IMR-90 (cell line): ENCODE data around the gene IL2RA. TPM values are rescaled to one million over a fixed set of nuclear protein-coding genes. Genes with fewer than 3 reads are reported as not detected.

Source experiments
- ATAC-seq: fragments of 200-7000 bp; cut with Tn5 transposase; 2 replicates; pipeline ENCODE4 v1.9.1; 2020; ENCODE audit warnings: low read depth, mild to moderate bottlenecking, moderate library complexity
- BruUV-seq: library from RNA; stranded (reverse); fragments of 400-500 nt; replicated peaks from 2 replicates; lab custom pipeline; 2021; lab: Mats Ljungman, UMichigan
- CTCF ChIA-PET: fragments of 300-600 bp; formaldehyde crosslinking; extraction: SDS; loops from one replicate; lab custom pipeline; 2021; ENCODE audit warnings: antibody characterized with exemption; lab: Yijun Ruan, JAX
- POLR2A ChIA-PET: fragments of 300-600 bp; sonication (Branson Sonifier 250); formaldehyde crosslinking; loops from one replicate; lab custom pipeline; 2022; ENCODE audit warnings: antibody characterized with exemption; ENCODE audit not compliant: unreplicated experiment; lab: Charles Lee
- DNase-seq: peaks from one replicate; pipeline ENCODE4 v3.0.0; 2013
- H2AFZ ChIP-seq: replicated peaks from 2 replicates; pipeline ENCODE3; 2013; ENCODE audit warnings: low read length, mild to moderate bottlenecking; ENCODE audit not compliant: poor library complexity
- H2AK5ac ChIP-seq: 2 replicates; pipeline ENCODE4 v1.6.1; 2013; ENCODE audit warnings: low read depth, low read length, inconsistent platforms
- H2AK9ac ChIP-seq: replicated peaks from 2 replicates; pipeline ENCODE3; 2013; ENCODE audit warnings: mild to moderate bottlenecking, low read depth, low read length, moderate library complexity; ENCODE audit not compliant: poor library complexity
- H2BK120ac ChIP-seq: 2 replicates; pipeline ENCODE4 v1.6.1; 2013; ENCODE audit warnings: low read depth, low read length, inconsistent platforms
- H2BK15ac ChIP-seq: 3 replicates; pipeline ENCODE4 v1.6.1; 2013; ENCODE audit warnings: low read depth, low read length, inconsistent platforms
- H2BK20ac ChIP-seq: 2 replicates; pipeline ENCODE4 v1.6.1; 2013; ENCODE audit warnings: low read depth, mild to moderate bottlenecking, inconsistent platforms, low read length, moderate library complexity
- H2BK5ac ChIP-seq: 2 replicates; pipeline ENCODE4 v1.6.1; 2013; ENCODE audit warnings: mild to moderate bottlenecking, low read depth, low read length, inconsistent platforms; ENCODE audit not compliant: poor library complexity, severe bottlenecking
- H3K14ac ChIP-seq: replicated peaks from 2 replicates; pipeline ENCODE4 v1.6.1; 2013; ENCODE audit warnings: low read depth, low read length, inconsistent platforms
- H3K18ac ChIP-seq: 2 replicates; pipeline ENCODE4 v1.6.1; 2013; ENCODE audit warnings: low read depth, low read length, control low read depth
- H3K23ac ChIP-seq: 2 replicates; pipeline ENCODE4 v1.6.1; 2013; ENCODE audit warnings: low read depth, low read length, inconsistent platforms
- H3K27ac ChIP-seq: 2 replicates; pipeline ENCODE4 v1.5.1; 2013; ENCODE audit warnings: mild to moderate bottlenecking, control low read depth, low read length; ENCODE audit not compliant: insufficient read depth
- H3K27me3 ChIP-seq: 2 replicates; pipeline ENCODE4 v1.6.1; 2013; ENCODE audit warnings: low read length; ENCODE audit not compliant: control insufficient read depth, insufficient read depth
- H3K36me3 ChIP-seq: 2 replicates; pipeline ENCODE4 v1.6.1; 2013; ENCODE audit warnings: low read length, mixed read lengths; ENCODE audit not compliant: control insufficient read depth, insufficient read depth
- H3K4ac ChIP-seq: 2 replicates; pipeline ENCODE4 v1.6.1; 2013; ENCODE audit warnings: low read depth, low read length, inconsistent platforms
- H3K4me1 ChIP-seq: 2 replicates; pipeline ENCODE4 v1.6.1; 2013; ENCODE audit warnings: low read length, mixed read lengths; ENCODE audit not compliant: control insufficient read depth, insufficient read depth
- H3K4me2 ChIP-seq: 2 replicates; pipeline ENCODE4 v1.6.1; 2013; ENCODE audit warnings: low read depth, mild to moderate bottlenecking, control low read depth, low read length, moderate library complexity
- H3K4me3 ChIP-seq: 2 replicates; pipeline ENCODE4 v1.5.1; 2013; ENCODE audit warnings: low read depth, mild to moderate bottlenecking, control low read depth, low read length, moderate library complexity; ENCODE audit not compliant: insufficient read depth
- H3K56ac ChIP-seq: 2 replicates; pipeline ENCODE4 v1.6.1; 2013; ENCODE audit warnings: low read length, inconsistent platforms; ENCODE audit not compliant: insufficient read depth; ENCODE audit errors: extremely low read depth
- H3K79me1 ChIP-seq, 2 experiments: 2 replicates each; pipeline ENCODE4 v1.6.1; 2013; ENCODE audit warnings: low read length in 2 of 2, inconsistent platforms in 1 of 2, low read depth in 1 of 2
- H3K9ac ChIP-seq: 2 replicates; pipeline ENCODE4 v1.6.1; 2013; ENCODE audit warnings: low read depth, low read length, control low read depth
- H3K9me1 ChIP-seq: 2 replicates; pipeline ENCODE4 v1.6.1; 2013; ENCODE audit warnings: low read length, inconsistent platforms; ENCODE audit not compliant: insufficient read depth
- H3K9me3 ChIP-seq: 2 replicates; pipeline ENCODE4 v1.6.1; 2013; ENCODE audit warnings: low read length; ENCODE audit not compliant: control insufficient read depth, insufficient read depth
- H4K20me1 ChIP-seq: 2 replicates; pipeline ENCODE4 v1.6.1; 2013; ENCODE audit warnings: low read length, inconsistent platforms; ENCODE audit not compliant: insufficient read depth
- H4K5ac ChIP-seq: 2 replicates; pipeline ENCODE4 v1.6.1; 2013; ENCODE audit warnings: mild to moderate bottlenecking, low read depth, low read length, control low read depth
- H4K8ac ChIP-seq, 2 experiments: 2 replicates each; pipeline ENCODE4 v1.6.1; 2013; ENCODE audit warnings: low read depth in 2 of 2, low read length in 2 of 2, control low read depth in 1 of 2, inconsistent platforms in 1 of 2
- H4K91ac ChIP-seq: 2 replicates; pipeline ENCODE4 v1.6.1; 2013; ENCODE audit warnings: low read depth, low read length, inconsistent platforms; ENCODE audit not compliant: insufficient read depth
- BHLHE40 ChIP-seq: fragments of 150-350 bp; IDR thresholded peaks from 2 replicates; pipeline ENCODE4 v1.6.1; 2016; ENCODE audit warnings: mild to moderate bottlenecking, low read depth, low read length
- CEBPB ChIP-seq: IDR thresholded peaks from 2 replicates; pipeline ENCODE4 v1.6.1; 2012; ENCODE audit warnings: low read depth, low read length, improper control_type of control experiment
- FOS ChIP-seq: fragments of 150-350 bp; IDR thresholded peaks from 2 replicates; pipeline ENCODE4 v1.6.1; 2016; ENCODE audit warnings: low read depth, low read length
- MAZ ChIP-seq: IDR thresholded peaks from 2 replicates; pipeline ENCODE4 v1.6.1; 2012; ENCODE audit warnings: low read depth, mild to moderate bottlenecking, low read length, improper control_type of control experiment, moderate library complexity, borderline replicate concordance
- MXI1 ChIP-seq: IDR thresholded peaks from 2 replicates; pipeline ENCODE4 v1.6.1; 2012; ENCODE audit warnings: low read depth, mild to moderate bottlenecking, low read length, moderate library complexity, borderline replicate concordance
- RAD21 ChIP-seq: IDR thresholded peaks from 2 replicates; pipeline ENCODE4 v1.6.1; 2012; ENCODE audit warnings: low read length, improper control_type of control experiment
- RCOR1 ChIP-seq: IDR thresholded peaks from 2 replicates; pipeline ENCODE4 v1.6.1; 2012; ENCODE audit warnings: mild to moderate bottlenecking, low read length, improper control_type of control experiment; ENCODE audit not compliant: insufficient replicate concordance
- SMC3 ChIP-seq: fragments of 150-350 bp; IDR thresholded peaks from 2 replicates; pipeline ENCODE4 v1.6.1; 2016; ENCODE audit warnings: low read depth, mild to moderate bottlenecking, antibody characterized with exemption, low read length, moderate library complexity
- WGBS, 2 experiments: methylation state at CpG; one replicate each; pipeline versions ENCODE4 v1.1.5 to v1.1.7; 2013; ENCODE audit warnings: missing lambda C conversion rate in 2 of 2; ENCODE audit not compliant: insufficient read length in 1 of 2; ENCODE audit errors: extremely low coverage in 2 of 2; 5-methylcytosine and 5-hydroxymethylcytosine counted together
- dilution Hi-C: fragments of 300-500 bp; cut with HindIII; formaldehyde crosslinking; loops from one replicate; pipeline ENCODE4 v1.14.3; 2018; ENCODE audit warnings: low sequenced_read_pairs; ENCODE audit not compliant: unreplicated experiment
- in situ Hi-C: fragments of 300-500 bp; cut with MboI; formaldehyde crosslinking; loops from 3 replicates; pipeline ENCODE4 v1.14.3; 2019; ENCODE audit warnings: low sequenced_read_pairs, inconsistent platforms, mixed read lengths
- intact Hi-C: fragments of 100-400 bp; cut with micrococcal nuclease; formaldehyde crosslinking; loops from 2 replicates; pipeline ENCODE4 v1.10.0; 2022
- polyA plus RNA-seq, 3 experiments: library from polyadenylated mRNA; depleted of rRNA; stranded (reverse); fragments of >200 nt; gene quantifications; 2 replicates each; pipeline ENCODE4 v1.2.3, GENCODE V29; 2012; ENCODE audit warnings: low replicate concordance in 1 of 3
- total RNA-seq: library from RNA; depleted of rRNA; stranded (reverse); fragments of >200 nt; gene quantifications from 2 replicates; pipeline ENCODE4 v1.2.3, GENCODE V29; 2012
- TF ChIP-seq, protein P1 (sequence below): fragments of 150-350 bp; IDR thresholded peaks from 2 replicates; pipeline ENCODE4 v1.6.1; 2017; ENCODE audit warnings: mild to moderate bottlenecking, antibody characterized with exemption, low read length, low read depth
- TF ChIP-seq, protein P2 (sequence below): conservative IDR thresholded peaks from 2 replicates; pipeline ENCODE4 v1.5.1; 2012; ENCODE audit warnings: mild to moderate bottlenecking, low read depth, low read length, improper control_type of control experiment

The IL2RA gene
- total and polyA plus RNA-seq, 2 of the 4 experiments (the other 2 are of a cell fraction) = not detected

- ATAC-seq (no peak), DNase-seq (no peak)
- H2BK120ac ChIP-seq = no peak overlapping the region; the same call in 1 of the 2 replicates
- H2BK15ac ChIP-seq = no peak overlapping the region
- ChIA-PET POLR2A (no interaction called here), CTCF (interaction anchor here (4.8 kb wide), 1 partner anchor 292 kb away, joined by 28 read pairs; no protein-coding TSS in a partner anchor)
- no peak overlapping the region for H2BK5ac ChIP-seq
- no peak overlapping the region for H3K4me2 ChIP-seq
- intact Hi-C loops = loop anchor here (1.0 kb wide), 3 partner anchors 42 to 292 kb away; partner anchors contain the start of gene PFKFB3
- H3K9ac ChIP-seq = no peak overlapping the region
- no peak overlapping the region for H2AFZ ChIP-seq
- no peak overlapping the region for H3K4ac ChIP-seq
- no CpG with 5 or more reads among the region's 7 CpGs for WGBS, 2 experiments
- H3K27ac ChIP-seq = no peak overlapping the region
- peaks cover 4% of the 10 kb centered on the region; the same call in 1 of the 2 replicates for H3K9me1 ChIP-seq
- H3K36me3 ChIP-seq = peaks cover 43% of the 10 kb centered on the region
- no peak overlapping the region; the same call in 1 of the 2 replicates for H2BK20ac ChIP-seq
- H3K14ac ChIP-seq = no peak overlapping the region
- H2AK5ac ChIP-seq = 0 out of 2 replicates have a peak overlapping the region, but pooled peaks have one; percentile 57
- no peak overlapping the region for H4K8ac ChIP-seq
- H3K4me1 ChIP-seq = peaks cover 6% of the 10 kb centered on the region
- no peak overlapping the region for H3K4me3 ChIP-seq
- no peak overlapping the region for H3K18ac ChIP-seq
- dilution Hi-C loops = no loop called here
- no peak overlapping the region for H4K5ac ChIP-seq
- in situ Hi-C loops = no loop called here
- H3K27me3 ChIP-seq = no peaks in the 10 kb centered on the region
- H3K23ac ChIP-seq = no peak overlapping the region
- no peaks in the 10 kb centered on the region for H3K9me3 ChIP-seq
- H3K56ac ChIP-seq = no peak overlapping the region
- no peak overlapping the region for H2AK9ac ChIP-seq
- peaks cover 3% of the 10 kb centered on the region; the same call in 1 of the 2 replicates for H4K20me1 ChIP-seq
- BruUV-seq = no TSS peak
- H3K79me1 ChIP-seq = peaks cover 19 to 47% of the 10 kb centered on the region in 2 experiments
- H4K91ac ChIP-seq = no peak overlapping the region
- TF ChIP-seq SMC3 (no peak), CEBPB (no peak), FOS (no peak), RAD21 (no peak), RCOR1 (no peak), MAZ (no peak), BHLHE40 (no peak), MXI1 (no peak)
- TF ChIP-seq, protein P1, sequence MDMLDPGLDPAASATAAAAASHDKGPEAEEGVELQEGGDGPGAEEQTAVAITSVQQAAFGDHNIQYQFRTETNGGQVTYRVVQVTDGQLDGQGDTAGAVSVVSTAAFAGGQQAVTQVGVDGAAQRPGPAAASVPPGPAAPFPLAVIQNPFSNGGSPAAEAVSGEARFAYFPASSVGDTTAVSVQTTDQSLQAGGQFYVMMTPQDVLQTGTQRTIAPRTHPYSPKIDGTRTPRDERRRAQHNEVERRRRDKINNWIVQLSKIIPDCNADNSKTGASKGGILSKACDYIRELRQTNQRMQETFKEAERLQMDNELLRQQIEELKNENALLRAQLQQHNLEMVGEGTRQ = no peak
- TF ChIP-seq, protein P2, sequence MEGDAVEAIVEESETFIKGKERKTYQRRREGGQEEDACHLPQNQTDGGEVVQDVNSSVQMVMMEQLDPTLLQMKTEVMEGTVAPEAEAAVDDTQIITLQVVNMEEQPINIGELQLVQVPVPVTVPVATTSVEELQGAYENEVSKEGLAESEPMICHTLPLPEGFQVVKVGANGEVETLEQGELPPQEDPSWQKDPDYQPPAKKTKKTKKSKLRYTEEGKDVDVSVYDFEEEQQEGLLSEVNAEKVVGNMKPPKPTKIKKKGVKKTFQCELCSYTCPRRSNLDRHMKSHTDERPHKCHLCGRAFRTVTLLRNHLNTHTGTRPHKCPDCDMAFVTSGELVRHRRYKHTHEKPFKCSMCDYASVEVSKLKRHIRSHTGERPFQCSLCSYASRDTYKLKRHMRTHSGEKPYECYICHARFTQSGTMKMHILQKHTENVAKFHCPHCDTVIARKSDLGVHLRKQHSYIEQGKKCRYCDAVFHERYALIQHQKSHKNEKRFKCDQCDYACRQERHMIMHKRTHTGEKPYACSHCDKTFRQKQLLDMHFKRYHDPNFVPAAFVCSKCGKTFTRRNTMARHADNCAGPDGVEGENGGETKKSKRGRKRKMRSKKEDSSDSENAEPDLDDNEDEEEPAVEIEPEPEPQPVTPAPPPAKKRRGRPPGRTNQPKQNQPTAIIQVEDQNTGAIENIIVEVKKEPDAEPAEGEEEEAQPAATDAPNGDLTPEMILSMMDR = no peak
Observed at GRCh38 chr10:6109444-6109775, 47.2 kb upstream of the IL2RA start.
